HG03565 (cell line): Measurements from ENCODE around the gene SMIM35.

ENCODE experiments used
- ATAC-seq: cut with Tn5 transposase; IDR thresholded peaks from one replicate; pipeline ENCODE4 v1.9.1; 2021; ENCODE audit warnings: mild to moderate bottlenecking, moderate library complexity; ENCODE audit not compliant: unreplicated experiment

SMIM35 gene

GRCh38 chr11:118007040-118007439, 79.7 kb downstream of the SMIM35 start:
- ATAC-seq, result no peak

DNA sequence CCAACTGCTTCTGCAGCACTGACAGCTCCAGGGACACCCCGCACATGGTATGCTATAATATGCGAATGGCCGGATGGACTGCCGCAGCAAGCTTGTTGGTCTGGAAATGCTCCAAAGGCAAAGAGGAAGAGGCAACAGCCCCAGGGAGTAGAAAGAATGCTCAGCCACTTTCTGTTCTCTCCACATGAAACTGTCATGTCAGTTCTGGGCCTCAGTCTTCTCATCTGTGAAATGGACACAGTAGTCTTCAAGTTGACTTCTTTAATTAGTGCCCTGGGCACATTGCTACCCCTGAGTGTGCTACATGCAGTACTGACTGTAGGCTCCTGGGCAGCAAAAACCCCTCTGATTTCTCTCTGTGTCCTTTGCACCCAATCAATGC, 80.6 kb downstream of the SMIM35 start:
- no peak for ATAC-seq

- no peak for ATAC-seq
Measured at GRCh38 chr11:118005224-118006152, 81.3 kb downstream of the SMIM35 start.

GRCh38 chr11:118004543-118005223, 82.1 kb downstream of the SMIM35 start:
- ATAC-seq, result no peak

DNA sequence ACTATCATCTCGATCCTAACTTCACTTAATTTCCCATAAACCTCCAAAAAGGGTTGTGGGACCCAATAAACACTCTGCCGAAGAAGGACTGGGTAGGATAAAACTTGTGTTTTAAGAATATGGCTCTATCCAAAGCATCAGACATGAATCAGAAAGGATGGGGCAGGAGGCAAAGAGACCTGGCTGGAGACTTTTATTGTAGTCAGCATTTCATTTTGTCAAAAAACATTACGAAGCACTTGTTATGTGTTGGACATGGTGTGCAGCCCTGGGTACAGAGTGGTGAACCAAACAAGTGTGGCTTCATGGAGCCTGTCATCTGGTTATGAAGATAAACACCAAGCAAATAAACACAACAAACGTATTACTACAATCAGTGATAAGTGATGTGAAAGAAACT, 83.3 kb downstream of the SMIM35 start:
- no peak for ATAC-seq

GRCh38 chr11:118002541-118003423, 84.0 kb downstream of the SMIM35 start:
- ATAC-seq, result no peak

GRCh38 chr11:118002010-118002540, 84.7 kb downstream of the SMIM35 start:
- no peak for ATAC-seq

- no peak for ATAC-seq
Measured at GRCh38 chr11:118001494-118001971, 85.2 kb downstream of the SMIM35 start.

- ATAC-seq, result no peak
Measured at GRCh38 chr11:118000850-118001228, 85.9 kb downstream of the SMIM35 start.

DNA sequence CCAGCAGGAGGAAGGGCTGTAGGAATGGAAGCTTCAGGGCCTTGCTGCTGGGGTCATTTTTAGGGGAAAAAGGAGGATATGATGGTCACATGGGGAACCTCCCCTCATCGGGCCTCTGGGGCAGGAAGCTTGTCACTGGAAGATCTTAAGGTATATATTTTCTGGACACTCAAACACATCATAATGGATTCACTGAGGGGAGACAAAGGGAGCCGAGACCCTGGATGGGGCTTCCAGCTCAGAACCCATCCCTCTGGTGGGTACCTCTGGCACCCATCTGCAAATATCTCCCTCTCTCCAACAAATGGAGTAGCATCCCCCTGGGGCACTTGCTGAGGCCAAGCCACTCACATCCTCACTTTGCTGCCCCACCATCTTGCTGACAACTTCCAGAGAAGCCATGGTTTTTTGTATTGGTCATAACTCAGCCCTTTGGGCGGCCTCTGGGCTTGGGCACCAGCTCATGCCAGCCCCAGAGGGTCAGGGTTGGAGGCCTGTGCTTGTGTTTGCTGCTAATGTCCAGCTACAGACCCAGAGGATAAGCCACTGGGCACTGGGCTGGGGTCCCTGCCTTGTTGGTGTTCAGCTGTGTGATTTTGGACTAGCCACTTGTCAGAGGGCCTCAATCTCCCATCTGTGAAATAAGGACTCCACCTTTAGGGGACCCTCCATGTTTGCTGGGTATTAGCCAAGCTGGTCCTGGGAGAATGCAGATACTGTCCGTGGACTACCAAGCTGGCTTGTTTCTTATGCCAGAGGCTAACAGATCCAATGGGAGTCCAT, 86.5 kb downstream of the SMIM35 start:
- no peak for ATAC-seq

DNA sequence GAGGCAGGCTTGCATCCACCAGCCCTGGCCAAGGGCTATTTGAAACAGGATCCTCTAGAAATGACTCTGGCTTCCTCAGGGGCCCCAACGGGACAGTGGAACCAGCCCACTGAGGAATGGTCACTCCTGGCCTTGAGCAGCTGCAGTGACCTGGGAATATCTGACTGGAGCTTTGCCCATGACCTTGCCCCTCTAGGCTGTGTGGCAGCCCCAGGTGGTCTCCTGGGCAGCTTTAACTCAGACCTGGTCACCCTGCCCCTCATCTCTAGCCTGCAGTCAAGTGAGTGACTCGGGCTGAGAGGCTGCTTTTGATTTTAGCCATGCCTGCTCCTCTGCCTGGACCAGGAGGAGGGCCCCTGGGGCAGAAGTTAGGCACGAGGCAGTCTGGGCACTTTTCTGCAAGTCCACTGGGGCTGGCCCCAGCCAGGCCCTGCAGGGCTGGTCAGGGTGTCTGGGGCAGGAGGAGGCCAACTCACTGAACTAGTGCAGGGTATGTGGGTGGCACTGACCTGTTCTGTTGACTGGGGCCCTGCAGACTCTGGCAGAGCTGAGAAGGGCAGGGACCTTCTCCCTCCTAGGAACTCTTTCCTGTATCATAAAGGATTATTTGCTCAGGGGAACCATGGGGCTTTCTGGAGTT, 87.3 kb downstream of the SMIM35 start:
- ATAC-seq, result no peak

DNA sequence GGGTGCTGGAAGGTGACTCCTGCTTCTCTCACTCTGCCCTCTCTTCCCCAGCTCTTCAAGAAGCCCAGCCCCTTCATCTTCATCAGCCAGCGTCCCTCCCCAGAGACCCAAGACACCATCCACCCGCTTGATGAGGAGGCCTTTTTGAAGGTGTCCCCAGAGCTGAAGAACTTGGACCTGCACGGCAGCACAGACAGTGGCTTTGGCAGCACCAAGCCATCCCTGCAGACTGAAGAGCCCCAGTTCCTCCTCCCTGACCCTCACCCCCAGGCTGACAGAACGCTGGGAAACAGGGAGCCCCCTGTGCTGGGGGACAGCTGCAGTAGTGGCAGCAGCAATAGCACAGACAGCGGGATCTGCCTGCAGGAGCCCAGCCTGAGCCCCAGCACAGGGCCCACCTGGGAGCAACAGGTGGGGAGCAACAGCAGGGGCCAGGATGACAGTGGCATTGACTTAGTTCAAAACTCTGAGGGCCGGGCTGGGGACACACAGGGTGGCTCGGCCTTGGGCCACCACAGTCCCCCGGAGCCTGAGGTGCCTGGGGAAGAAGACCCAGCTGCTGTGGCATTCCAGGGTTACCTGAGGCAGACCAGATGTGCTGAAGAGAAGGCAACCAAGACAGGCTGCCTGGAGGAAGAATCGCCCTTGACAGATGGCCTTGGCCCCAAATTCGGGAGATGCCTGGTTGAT, 88.0 kb downstream of the SMIM35 start:
- ATAC-seq, result no peak

DNA sequence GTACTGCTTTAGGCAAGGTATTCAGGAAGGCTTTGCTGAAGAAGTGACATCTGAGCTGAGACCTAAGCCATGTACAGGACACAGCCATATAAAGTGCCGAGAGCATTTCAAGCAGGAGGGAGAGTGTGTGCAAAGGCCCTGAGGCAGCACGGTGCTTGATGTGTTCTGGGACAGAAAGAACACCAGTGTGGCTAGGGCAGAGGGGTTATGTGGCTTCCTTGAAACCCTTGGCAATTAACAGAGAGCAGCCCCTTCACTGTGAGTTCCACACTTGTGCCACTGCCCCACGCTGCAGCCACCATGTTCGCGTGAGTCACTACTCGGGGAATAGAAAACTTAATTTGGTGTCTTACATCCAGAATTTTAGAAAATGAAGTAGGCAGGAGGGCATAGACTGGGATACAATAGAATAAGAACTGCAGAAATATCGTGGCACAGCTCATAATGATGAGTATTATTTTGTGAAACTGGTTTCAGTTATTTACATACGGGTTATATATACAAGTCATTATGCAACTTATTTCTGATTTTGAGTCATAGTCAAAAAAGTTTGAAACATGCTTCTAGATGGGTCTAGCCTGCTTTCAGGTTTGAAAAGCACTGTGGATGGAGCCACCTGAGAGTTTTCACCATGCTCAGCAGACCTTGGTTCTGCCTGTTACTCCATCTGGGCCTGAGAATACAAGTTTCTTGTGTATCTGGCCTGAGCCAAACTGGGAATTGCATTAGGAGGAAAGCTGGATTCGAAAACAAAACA, 88.8 kb downstream of the SMIM35 start:
- peak; percentile 63 for ATAC-seq

GRCh38 chr11:117997406-117997805, 89.4 kb downstream of the SMIM35 start:
- ATAC-seq, result no peak

GRCh38 chr11:117996058-117996457, 90.7 kb downstream of the SMIM35 start:
- no peak for ATAC-seq

DNA sequence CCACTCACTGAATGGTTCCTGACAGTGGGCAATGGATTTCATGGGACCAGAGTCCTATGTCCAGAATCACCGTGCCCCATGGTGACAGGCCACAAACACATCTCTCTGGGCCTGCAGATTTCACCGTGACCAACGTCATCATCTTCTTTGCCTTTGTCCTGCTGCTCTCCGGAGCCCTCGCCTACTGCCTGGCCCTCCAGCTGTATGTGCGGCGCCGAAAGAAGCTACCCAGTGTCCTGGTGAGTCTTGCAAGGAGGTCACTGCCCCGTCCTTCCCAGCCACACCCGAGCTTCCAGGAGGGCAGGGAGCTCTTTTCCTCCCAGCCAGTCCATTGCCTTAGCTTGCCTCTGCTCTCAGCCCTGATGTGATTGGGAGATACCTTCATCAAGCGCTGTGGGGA, 91.3 kb downstream of the SMIM35 start:
- no peak for ATAC-seq

DNA sequence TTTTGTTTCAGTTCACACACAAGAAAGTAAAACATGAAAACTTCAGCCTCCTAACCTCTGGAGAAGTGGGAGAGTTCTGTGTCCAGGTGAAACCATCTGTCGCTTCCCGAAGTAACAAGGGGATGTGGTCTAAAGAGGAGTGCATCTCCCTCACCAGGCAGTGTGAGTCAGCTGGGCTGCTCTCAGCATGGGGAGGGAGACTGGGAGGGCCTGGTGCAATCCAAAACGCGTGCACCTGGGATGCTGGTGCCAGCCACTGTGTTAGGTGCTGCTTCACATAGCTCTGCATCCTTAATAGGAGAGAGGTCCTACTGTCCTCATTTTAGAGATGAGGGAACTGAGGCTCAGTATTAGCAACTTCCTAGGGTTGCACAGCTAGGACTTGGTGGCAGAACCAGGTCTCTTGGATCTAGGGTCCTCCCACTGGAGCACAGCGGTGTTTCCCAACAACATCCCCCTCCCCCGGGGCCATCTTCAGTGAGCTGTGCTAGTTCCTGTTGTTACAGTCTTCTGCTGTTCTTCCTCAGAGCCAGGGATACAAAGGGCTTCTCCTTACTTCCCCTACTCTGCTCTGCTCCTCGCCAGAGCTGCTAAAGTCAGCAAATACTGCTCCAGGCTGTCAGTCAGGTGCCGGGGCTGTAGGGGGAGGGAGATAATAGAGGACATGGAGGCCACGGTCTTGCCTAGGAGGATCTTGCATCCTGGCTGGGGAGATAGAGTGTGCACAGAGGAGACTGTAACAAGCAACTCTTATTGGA, 92.6 kb downstream of the SMIM35 start:
- ATAC-seq, result no peak

GRCh38 chr11:117992620-117993019, 94.1 kb downstream of the SMIM35 start:
- ATAC-seq, result no peak
